ENCODE results near the gene ATP2C2.

DNA sequence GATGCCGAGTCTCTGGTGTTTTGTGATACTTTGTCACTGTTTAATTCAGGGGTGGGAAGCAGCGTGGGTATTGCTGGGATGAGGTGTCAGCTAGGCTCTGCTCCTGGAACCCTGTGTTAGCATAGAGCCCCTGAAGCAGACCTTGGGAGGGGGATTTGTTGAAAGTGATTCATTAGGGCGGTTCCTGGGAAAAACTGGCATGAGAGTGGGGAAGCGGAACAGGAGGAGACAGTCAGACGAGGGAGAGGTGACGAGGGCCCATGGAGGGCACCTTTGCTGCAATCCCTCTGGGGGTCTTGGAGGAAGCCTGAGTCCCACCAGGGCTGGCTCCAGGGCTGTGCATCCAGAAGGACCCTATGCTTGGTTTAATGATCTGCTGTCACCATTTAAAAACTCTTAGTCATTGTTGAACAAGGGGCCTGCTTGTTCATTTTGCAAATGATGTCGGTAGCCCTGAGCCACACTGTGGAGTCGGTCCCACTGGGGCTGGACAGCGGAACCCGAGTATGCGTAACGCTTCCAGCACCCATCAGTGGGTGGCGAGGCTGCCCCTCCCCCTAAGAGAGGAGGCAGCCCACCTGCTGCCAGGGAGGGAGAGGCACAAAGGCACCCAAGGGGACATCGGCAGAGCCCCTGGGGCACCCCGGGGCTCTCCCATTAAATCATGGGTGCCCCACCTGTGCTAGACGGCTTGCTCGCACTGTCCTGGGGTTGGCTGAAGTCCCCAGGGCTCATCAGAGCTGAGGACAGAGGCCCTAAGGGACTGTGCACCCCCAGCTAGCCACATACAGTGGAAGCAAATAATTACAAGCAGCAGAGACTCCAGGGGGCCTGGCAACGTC is 38.3 kb upstream of the ATP2C2 start:
- TF ChIP-seq, protein P1, sequence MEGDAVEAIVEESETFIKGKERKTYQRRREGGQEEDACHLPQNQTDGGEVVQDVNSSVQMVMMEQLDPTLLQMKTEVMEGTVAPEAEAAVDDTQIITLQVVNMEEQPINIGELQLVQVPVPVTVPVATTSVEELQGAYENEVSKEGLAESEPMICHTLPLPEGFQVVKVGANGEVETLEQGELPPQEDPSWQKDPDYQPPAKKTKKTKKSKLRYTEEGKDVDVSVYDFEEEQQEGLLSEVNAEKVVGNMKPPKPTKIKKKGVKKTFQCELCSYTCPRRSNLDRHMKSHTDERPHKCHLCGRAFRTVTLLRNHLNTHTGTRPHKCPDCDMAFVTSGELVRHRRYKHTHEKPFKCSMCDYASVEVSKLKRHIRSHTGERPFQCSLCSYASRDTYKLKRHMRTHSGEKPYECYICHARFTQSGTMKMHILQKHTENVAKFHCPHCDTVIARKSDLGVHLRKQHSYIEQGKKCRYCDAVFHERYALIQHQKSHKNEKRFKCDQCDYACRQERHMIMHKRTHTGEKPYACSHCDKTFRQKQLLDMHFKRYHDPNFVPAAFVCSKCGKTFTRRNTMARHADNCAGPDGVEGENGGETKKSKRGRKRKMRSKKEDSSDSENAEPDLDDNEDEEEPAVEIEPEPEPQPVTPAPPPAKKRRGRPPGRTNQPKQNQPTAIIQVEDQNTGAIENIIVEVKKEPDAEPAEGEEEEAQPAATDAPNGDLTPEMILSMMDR (IDR thresholded peaks at IDR 0.05 in 2 of 3, conservative IDR thresholded peaks at IDR 0.05 in 1 of 3; ENCODE audit: borderline replicate concordance in 1 of 3, insufficient read depth in 1 of 3, low read depth in 2 of 3, low read length in 2 of 3): no peak
- TF ChIP-seq POLR2AphosphoS5 (IDR thresholded peaks at IDR 0.05; ENCODE audit: low read depth, low read length) (no peak), EZH2phosphoT487 (IDR thresholded peaks at IDR 0.05; ENCODE audit: borderline replicate concordance) (no peak), POLR2A (IDR thresholded peaks at IDR 0.05; ENCODE audit: borderline replicate concordance, extremely low read depth, insufficient read depth, insufficient read length) (no peak)

All from HCT116 (cell line).